Spleen (tissue), 11 donors: ENCODE data around the gene HOXD8. TPM values are rescaled to one million over a fixed set of nuclear protein-coding genes. Genes with fewer than 3 reads are reported as not detected.

Source experiments
- DNase-seq: peaks from one replicate; pipeline ENCODE4 v3.0.0-alpha.2; 2020
- H3K27ac ChIP-seq, 8 donors: fragments of 200-600 bp; sonication (generic) in 7 of 8; 1 replicate in 4 of 8; 2 replicates in 4 of 8; pipeline versions ENCODE4 v1.5.0 to v1.8.0; 2016 to 2021; ENCODE audit warnings: inconsistent platforms in 4 of 8, mild to moderate bottlenecking in 4 of 8, moderate library complexity in 1 of 8
- H3K27me3 ChIP-seq, 7 donors: fragments of 200-600 bp; sonication (generic) in 6 of 7; replicated peaks in 1 of 7; 1 replicate in 4 of 7; 2 replicates in 3 of 7; pipeline versions ENCODE4 v1.5.0 to v1.8.0; 2016 to 2021; ENCODE audit warnings: inconsistent platforms in 3 of 7, mild to moderate bottlenecking in 1 of 7
- H3K36me3 ChIP-seq, 6 donors: fragments of 200-600 bp; sonication (generic) in 5 of 6; 1 replicate in 4 of 6; 2 replicates in 2 of 6; pipeline versions ENCODE4 v1.5.0 to v1.8.0; 2016 to 2021; ENCODE audit warnings: inconsistent platforms in 2 of 6
- H3K4me1 ChIP-seq, 6 donors: fragments of 200-600 bp; sonication (generic) in 5 of 6; 1 replicate in 3 of 6; 2 replicates in 3 of 6; pipeline versions ENCODE4 v1.5.0 to v1.8.0; 2016 to 2021; ENCODE audit warnings: inconsistent platforms in 3 of 6
- H3K4me3 ChIP-seq, 8 donors: fragments of 200-600 bp; sonication (generic) in 7 of 8; 1 replicate in 4 of 8; 2 replicates in 4 of 8; pipeline versions ENCODE4 v1.5.0 to v1.8.0; 2016 to 2021; ENCODE audit warnings: inconsistent platforms in 4 of 8, mild to moderate bottlenecking in 4 of 8, moderate library complexity in 2 of 8
- H3K9me3 ChIP-seq, 8 donors: fragments of 200-600 bp; sonication (generic) in 7 of 8; 1 replicate in 4 of 8; 2 replicates in 4 of 8; pipeline versions ENCODE4 v1.5.0 to v1.8.0; 2016 to 2021; ENCODE audit warnings: inconsistent platforms in 4 of 8
- POLR2A ChIP-seq, 3 donors: fragments of 450-650 bp; IDR thresholded peaks; one replicate each; pipeline ENCODE4 v1.5.1; 2017; ENCODE audit warnings: antibody characterized with exemption in 3 of 3, mild to moderate bottlenecking in 1 of 3
- POLR2AphosphoS5 ChIP-seq, 3 donors: sonication (generic); formaldehyde crosslinking; IDR thresholded peaks; one replicate each; pipeline ENCODE4 v1.5.1; 2017; ENCODE audit warnings: antibody characterized with exemption in 3 of 3
- WGBS, 5 donors: extraction: QIAGEN DNeasy Blood & Tissue Kit in 3 of 5; methylation state at CpG; one replicate each; pipeline versions ENCODE4 v1.1.5 to v1.1.7; 2013 to 2018; 5-methylcytosine and 5-hydroxymethylcytosine counted together
- intact Hi-C: fragments of 100-400 bp; cut with DNase I; formaldehyde crosslinking; loops from one replicate; pipeline ENCODE4 v1.15.0; 2023; ENCODE audit warnings: low total_unique reads
- microRNA-seq, 3 donors: library from miRNA; unstranded; fragments of <30 nt; microRNA quantifications; one replicate each; pipeline versions ENCODE4 to v1.1.0, GENCODE V29; 2019 to 2020
- polyA plus RNA-seq, 3 donors: library from polyadenylated mRNA; stranded (reverse); fragments of 200-250 nt; gene quantifications; one replicate each; pipeline ENCODE4 v1.2.1, GENCODE V29; 2013
- small RNA-seq, 4 donors: library from RNA; depleted of rRNA; stranded (forward); fragments of <200 nt; gene quantifications; one replicate each; pipeline ENCODE3, GENCODE V24; 2016
- total RNA-seq, 7 donors: library from RNA; depleted of rRNA in 3 of 7; stranded (reverse); fragments of >200 nt in 3 of 7; fragmentation: NEBNext Ultra II Directional in 4 of 7; extraction: Animal tissue kit (Norgen Biotek cat#: 25700) in 4 of 7; gene quantifications; one replicate each; pipeline versions ENCODE4 v1.1.0 to v1.2.1, GENCODE V29; 2016 to 2021
- TF ChIP-seq, protein P1 (sequence below), 11 experiments: fragments of 200-600 bp in 7 of 11; fragments of 450-650 bp in 4 of 11; sonication (generic) in 4 of 11; IDR thresholded peaks in 8 of 11; conservative IDR thresholded peaks in 3 of 11; 1 replicate in 7 of 11; 2 replicates in 4 of 11; pipeline versions ENCODE4 v1.4.0 to v1.8.0; 2016 to 2021; ENCODE audit warnings: antibody characterized with exemption in 11 of 11, inconsistent platforms in 4 of 11, mild to moderate bottlenecking in 1 of 11
- donor health status: healthy with polysubstance abuse.
- donor health status: DM: no; HTN: no; CAD: no; lungs with moderate emphysema.
- donor health status: DM: no; HTN: no; CAD: no.
- donor health status: Bipolar disorder and iron deficiency.
- donor health status: healthy.
- donor health status: DM: no; HTN: no; CAD: no.
- donor health status: DM: yes; HTN: yes; CAD: no.

Gene HOXD8
- total and polyA plus RNA-seq, 10 donors: 4.7 to 27.0 (median 15.8) TPM

DNA sequence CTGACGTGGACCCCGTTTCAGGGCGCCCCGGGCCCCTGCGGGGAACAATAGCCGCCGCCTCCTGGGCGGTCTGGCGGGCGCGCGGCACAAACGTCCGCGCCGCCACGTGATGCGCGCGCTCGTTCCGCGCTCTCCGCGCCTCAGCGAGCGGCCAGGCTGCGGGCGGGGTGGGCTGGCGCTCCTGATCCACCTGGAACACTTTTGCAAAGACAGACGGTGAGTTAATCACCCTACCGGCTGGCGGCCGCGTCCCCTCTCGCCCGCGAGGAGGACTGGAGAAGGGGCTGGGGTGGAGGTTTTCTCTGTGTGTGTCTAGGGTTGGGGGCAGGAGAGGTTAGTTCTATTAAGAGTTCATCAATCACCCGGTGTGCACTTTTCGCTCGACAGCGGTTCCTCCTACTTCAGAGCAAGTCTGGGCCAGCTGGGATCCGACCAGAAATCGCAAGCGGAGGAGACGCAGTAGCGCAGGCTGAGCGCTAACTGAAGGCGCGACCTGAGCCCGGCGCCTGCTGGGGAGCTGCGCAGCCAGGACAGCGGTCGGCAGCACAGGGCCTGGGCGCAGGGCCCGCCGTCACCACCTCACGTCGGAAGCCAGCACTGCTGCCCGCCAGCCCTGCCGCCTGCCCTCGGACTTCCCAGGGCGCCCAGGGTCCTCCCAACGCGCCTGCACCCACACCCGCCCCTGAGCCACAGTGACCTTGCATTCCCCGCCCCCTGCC, 48.7 kb downstream of the HOXD8 start:
- H3K27me3 ChIP-seq: peaks cover 0 to 98% (median 45%) of the 10 kb centered on the region in 7 donors
- intact Hi-C loops: no loop called here
- H3K27ac ChIP-seq: peak overlapping the region in 7 of 8 donors; percentile 36 to 69 (median 62)
- TF ChIP-seq POLR2AphosphoS5 (IDR thresholded peaks at IDR 0.05): peak in 2 of 3 donors; percentile 52 to 67
- TF ChIP-seq, protein P1, sequence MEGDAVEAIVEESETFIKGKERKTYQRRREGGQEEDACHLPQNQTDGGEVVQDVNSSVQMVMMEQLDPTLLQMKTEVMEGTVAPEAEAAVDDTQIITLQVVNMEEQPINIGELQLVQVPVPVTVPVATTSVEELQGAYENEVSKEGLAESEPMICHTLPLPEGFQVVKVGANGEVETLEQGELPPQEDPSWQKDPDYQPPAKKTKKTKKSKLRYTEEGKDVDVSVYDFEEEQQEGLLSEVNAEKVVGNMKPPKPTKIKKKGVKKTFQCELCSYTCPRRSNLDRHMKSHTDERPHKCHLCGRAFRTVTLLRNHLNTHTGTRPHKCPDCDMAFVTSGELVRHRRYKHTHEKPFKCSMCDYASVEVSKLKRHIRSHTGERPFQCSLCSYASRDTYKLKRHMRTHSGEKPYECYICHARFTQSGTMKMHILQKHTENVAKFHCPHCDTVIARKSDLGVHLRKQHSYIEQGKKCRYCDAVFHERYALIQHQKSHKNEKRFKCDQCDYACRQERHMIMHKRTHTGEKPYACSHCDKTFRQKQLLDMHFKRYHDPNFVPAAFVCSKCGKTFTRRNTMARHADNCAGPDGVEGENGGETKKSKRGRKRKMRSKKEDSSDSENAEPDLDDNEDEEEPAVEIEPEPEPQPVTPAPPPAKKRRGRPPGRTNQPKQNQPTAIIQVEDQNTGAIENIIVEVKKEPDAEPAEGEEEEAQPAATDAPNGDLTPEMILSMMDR (IDR thresholded peaks at IDR 0.05 in 8 of 11, conservative IDR thresholded peaks at IDR 0.05 in 3 of 11): no peak
- TF ChIP-seq POLR2A (IDR thresholded peaks at IDR 0.05): no peak
- peaks cover 5 to 26% (median 16%) of the 10 kb centered on the region in 6 donors for H3K4me1 ChIP-seq
- no peak for DNase-seq
- no peaks in the 10 kb centered on the region for H3K9me3 ChIP-seq
- 1 to 7% (median 1%) methylated on average over 34 to 68 of the region's 68 CpGs for WGBS, 5 donors
- H3K36me3 ChIP-seq: no peaks in the 10 kb centered on the region
- peak overlapping the region; percentile 9 to 63 (median 36) for H3K4me3 ChIP-seq

DNA sequence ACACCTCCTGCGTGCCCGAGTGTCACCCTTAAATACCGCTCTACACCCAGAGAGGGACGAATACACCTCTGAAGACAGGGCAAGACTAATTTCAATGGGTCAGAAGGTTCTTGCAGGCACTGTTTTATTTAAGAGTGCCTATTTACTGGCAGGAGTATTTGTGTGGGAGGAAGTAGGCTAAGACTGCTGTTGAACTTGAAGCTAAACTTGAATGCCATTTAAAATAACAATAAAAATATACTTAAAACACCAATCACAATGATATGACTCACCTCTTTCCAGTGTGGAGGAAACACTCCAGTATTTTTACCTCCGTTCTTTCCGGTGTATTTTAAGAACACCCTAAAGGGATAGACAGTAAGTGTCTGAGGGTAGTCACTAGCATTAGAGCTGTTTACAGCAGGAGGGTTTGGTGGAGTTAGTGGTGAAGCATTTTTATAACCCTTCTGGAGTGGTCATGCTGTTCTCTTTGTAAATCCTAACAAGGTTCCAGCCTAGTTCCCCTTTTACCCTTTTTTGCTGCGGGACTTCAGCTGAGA, 49.3 kb downstream of the HOXD8 start:
- DNase-seq: no peak
- intact Hi-C loops: no loop called here
- H3K9me3 ChIP-seq: no peaks in the 10 kb centered on the region
- WGBS, 5 donors: 6 to 12% (median 8%) methylated on average over 7 of the region's 7 CpGs
- H3K36me3 ChIP-seq: no peaks in the 10 kb centered on the region
- TF ChIP-seq POLR2AphosphoS5 (IDR thresholded peaks at IDR 0.05) (no peak), POLR2A (IDR thresholded peaks at IDR 0.05) (no peak)
- TF ChIP-seq, protein P1 (IDR thresholded peaks at IDR 0.05 in 8 of 11, conservative IDR thresholded peaks at IDR 0.05 in 3 of 11): no peak
- peaks cover 5 to 26% (median 16%) of the 10 kb centered on the region in 6 donors for H3K4me1 ChIP-seq
- H3K27me3 ChIP-seq: peaks cover 0 to 98% (median 40%) of the 10 kb centered on the region in 7 donors
- H3K27ac ChIP-seq: peak overlapping the region in 7 of 8 donors; percentile 36 to 69 (median 62)
- peak overlapping the region in 6 of 8 donors; percentile 18 to 63 (median 36) for H3K4me3 ChIP-seq

DNA sequence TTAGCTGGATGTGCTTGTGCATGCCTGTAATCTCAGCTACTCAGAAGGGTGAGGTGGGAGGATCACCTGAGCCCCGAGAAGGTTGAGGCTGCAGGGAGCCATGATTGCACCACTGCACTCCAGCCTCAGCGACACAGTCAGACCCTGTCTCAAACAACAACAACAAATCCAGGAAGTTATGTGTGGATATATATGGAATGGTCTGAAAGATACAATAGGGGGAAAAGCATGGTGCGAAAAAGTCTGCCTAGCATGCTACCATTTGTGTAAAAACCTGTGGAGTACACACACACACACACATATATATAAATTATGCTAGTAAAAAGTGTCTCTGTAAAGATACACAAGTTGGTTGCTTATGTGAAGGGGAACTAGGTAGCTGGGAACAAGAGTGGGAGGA, 52.0 kb downstream of the HOXD8 start:
- TF ChIP-seq, protein P1 (IDR thresholded peaks at IDR 0.05 in 8 of 11, conservative IDR thresholded peaks at IDR 0.05 in 3 of 11): no peak

More for the DNA sequence above, 52.0 kb downstream of the HOXD8 start:
- Histone ChIP-seq H3K9me3 (no peaks in the 10 kb centered on the region), H3K4me1 (peaks cover 5 to 17% (median 10%) of the 10 kb centered on the region in 6 donors), H3K27me3 (peaks cover 0 to 98% (median 26%) of the 10 kb centered on the region in 7 donors), H3K36me3 (no peaks in the 10 kb centered on the region), H3K27ac (no peak overlapping the region), H3K4me3 (no peak overlapping the region)
- intact Hi-C loops: no loop called here
- WGBS, 5 donors: 46 to 75% (median 61%) methylated on average over 3 of the region's 3 CpGs
- no peak for DNase-seq

Small RNAs within 50 kb of the gene (microRNA-seq; reads per million reads assigned to microRNA genes)
- 20,246 to 23,982 (median 20,719) reads per million in 3 donors for gene MIR10B

Small RNAs within 50 kb of the gene (small RNA-seq; reads per million reads assigned to genes)
- 129,482 to 271,741 (median 218,708) reads per million in 4 donors for gene MIR10B

Other genes starting within 250 kb of the HOXD8 start
- gene LNPK, start 127.4 kb upstream of the HOXD8 start, total RNA-seq: 10 to 100 TPM; 15.1 to 31.9 (median 23.6) TPM
- 1 to 10 TPM; 2.1 to 3.0 (median 2.5) TPM for gene LNPK, start 127.4 kb upstream of the HOXD8 start, polyA plus RNA-seq
- not detected for gene EVX2, start 45.7 kb upstream of the HOXD8 start, total RNA-seq
- gene EVX2, start 45.7 kb upstream of the HOXD8 start, polyA plus RNA-seq: not detected
- not detected for gene HOXD13, start 37.0 kb upstream of the HOXD8 start, total RNA-seq
- gene HOXD13, start 37.0 kb upstream of the HOXD8 start, polyA plus RNA-seq: not detected
- not detected for gene HOXD12, start 29.9 kb upstream of the HOXD8 start, total RNA-seq
- gene HOXD12, start 29.9 kb upstream of the HOXD8 start, polyA plus RNA-seq: not detected
- gene HOXD11, start 22.4 kb upstream of the HOXD8 start, total RNA-seq: not detected
- not detected for gene HOXD11, start 22.4 kb upstream of the HOXD8 start, polyA plus RNA-seq
- not detected for gene HOXD10, start 12.9 kb upstream of the HOXD8 start, total RNA-seq
- under 1 TPM in 1 of 3 donors, not detected in 2; 0.06 TPM for gene HOXD10, start 12.9 kb upstream of the HOXD8 start, polyA plus RNA-seq
- gene HOXD9, start 7.0 kb upstream of the HOXD8 start, total RNA-seq: 1 to 10 TPM; 1.1 to 4.0 (median 2.9) TPM
- 1 to 10 TPM; 1.2 to 3.6 (median 1.5) TPM for gene HOXD9, start 7.0 kb upstream of the HOXD8 start, polyA plus RNA-seq
- 1 to 10 TPM; 3.9 to 9.8 (median 8.3) TPM for gene HOXD4, start 21.8 kb downstream of the HOXD8 start, total RNA-seq
- gene HOXD4, start 21.8 kb downstream of the HOXD8 start, polyA plus RNA-seq: 1 to 10 TPM in 2 of 3 donors, under 1 TPM in 1; 0.88 to 5.1 (median 2.1) TPM
- 10 to 100 TPM in 2 of 7 donors, 1 to 10 TPM in 5; 4.5 to 15.3 (median 9.8) TPM for gene HOXD3, start 27.6 kb downstream of the HOXD8 start, total RNA-seq
- gene HOXD3, start 27.6 kb downstream of the HOXD8 start, polyA plus RNA-seq: 1 to 10 TPM; 1.2 to 4.4 (median 1.7) TPM
- 1 to 10 TPM in 6 of 7 donors, under 1 TPM in 1; 0.88 to 4.5 (median 1.4) TPM for gene HOXD1, start 59.0 kb downstream of the HOXD8 start, total RNA-seq
- 1 to 10 TPM in 1 of 3 donors, under 1 TPM in 2; 0.49 to 1.4 (median 0.50) TPM for gene HOXD1, start 59.0 kb downstream of the HOXD8 start, polyA plus RNA-seq
- 10 to 100 TPM; 11.1 to 23.1 (median 15.7) TPM for gene MTX2, start 139.7 kb downstream of the HOXD8 start, total RNA-seq
- 10 to 100 TPM; 31.4 to 33.8 (median 32.7) TPM for gene MTX2, start 139.7 kb downstream of the HOXD8 start, polyA plus RNA-seq